ENCODE results near the gene WDR82. TPM values are rescaled to one million over a fixed set of nuclear protein-coding genes. Genes with fewer than 3 reads are reported as not detected.

Gene WDR82
- total and polyA plus RNA-seq, 12 donors = 23.8 to 84.0 (median 54.4) TPM

DNA sequence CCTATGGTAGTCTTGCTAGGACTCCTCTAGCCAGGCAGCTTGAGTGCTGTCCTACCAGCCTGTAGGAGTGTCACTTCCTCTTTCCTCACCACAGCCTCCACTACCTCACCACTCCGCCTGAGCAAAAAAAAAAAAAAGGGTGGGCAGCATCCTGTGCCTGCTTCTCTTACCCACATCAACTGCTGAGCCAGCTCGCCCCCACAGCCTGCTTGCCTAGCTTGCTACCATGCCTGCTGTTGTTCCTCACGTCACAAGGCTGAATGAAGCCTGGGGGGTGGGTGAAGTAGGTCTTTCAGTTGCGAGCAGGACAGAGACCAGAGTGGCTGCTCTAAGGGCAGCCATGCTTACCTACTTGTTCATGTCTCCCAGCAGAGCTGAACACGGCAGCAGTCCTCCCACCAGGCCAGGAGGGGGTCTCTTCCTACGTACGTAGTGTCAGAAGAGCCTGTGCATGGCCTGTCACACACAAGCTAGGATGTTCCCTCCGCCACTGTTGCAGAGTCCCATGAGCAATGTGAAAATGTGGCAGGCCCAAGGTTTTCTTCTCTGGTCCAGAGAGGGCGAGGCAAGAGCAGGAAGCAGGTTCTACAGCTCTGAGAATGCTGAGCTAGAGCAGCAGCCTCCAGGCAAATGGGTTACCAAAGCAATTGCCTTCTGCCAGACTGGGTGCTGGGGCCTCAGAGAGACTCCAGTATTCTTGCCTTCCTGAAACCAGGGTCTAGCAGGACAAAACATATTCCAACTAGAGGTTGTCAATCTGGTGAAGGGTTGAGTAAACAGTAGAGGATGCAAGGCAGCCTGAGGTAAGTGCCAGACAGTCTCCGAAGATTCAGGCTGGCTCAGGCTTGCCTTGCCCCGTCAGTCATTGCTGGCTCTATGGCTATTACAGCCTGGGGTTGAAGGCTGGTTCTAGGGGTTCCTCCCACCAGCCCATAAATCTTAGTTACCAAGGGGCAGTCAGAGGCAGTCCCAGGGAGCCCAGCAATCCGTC is 24.8 kb downstream of the WDR82 start:
- Histone ChIP-seq H3K4me3 (no peak overlapping the region), H3K4me1 (replicated peaks in 1 of 2) (peaks cover under 1 to 4% of the 10 kb centered on the region in 2 donors), H3K36me3 (replicated peaks in 1 of 2) (peaks cover 0 to 85% of the 10 kb centered on the region in 2 donors), H3K27ac (peak overlapping the region in 2 of 5 donors; percentile 56 to 71), H3K9me3 (replicated peaks in 1 of 3) (no peaks in the 10 kb centered on the region), H3K27me3 (no peaks in the 10 kb centered on the region)
- DNase-seq = peak in 5 of 7 donors; percentile 54 to 76 (median 65)
- WGBS, 4 donors = 63 to 70% (median 67%) methylated on average over 11 to 12 of the region's 12 CpGs
- TF ChIP-seq POLR2A (IDR thresholded peaks at IDR 0.05) = no peak
- TF ChIP-seq, protein P1, sequence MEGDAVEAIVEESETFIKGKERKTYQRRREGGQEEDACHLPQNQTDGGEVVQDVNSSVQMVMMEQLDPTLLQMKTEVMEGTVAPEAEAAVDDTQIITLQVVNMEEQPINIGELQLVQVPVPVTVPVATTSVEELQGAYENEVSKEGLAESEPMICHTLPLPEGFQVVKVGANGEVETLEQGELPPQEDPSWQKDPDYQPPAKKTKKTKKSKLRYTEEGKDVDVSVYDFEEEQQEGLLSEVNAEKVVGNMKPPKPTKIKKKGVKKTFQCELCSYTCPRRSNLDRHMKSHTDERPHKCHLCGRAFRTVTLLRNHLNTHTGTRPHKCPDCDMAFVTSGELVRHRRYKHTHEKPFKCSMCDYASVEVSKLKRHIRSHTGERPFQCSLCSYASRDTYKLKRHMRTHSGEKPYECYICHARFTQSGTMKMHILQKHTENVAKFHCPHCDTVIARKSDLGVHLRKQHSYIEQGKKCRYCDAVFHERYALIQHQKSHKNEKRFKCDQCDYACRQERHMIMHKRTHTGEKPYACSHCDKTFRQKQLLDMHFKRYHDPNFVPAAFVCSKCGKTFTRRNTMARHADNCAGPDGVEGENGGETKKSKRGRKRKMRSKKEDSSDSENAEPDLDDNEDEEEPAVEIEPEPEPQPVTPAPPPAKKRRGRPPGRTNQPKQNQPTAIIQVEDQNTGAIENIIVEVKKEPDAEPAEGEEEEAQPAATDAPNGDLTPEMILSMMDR (IDR thresholded peaks at IDR 0.05) = no peak
- intact Hi-C loops (cut with DNase I) = no loop called here

DNA sequence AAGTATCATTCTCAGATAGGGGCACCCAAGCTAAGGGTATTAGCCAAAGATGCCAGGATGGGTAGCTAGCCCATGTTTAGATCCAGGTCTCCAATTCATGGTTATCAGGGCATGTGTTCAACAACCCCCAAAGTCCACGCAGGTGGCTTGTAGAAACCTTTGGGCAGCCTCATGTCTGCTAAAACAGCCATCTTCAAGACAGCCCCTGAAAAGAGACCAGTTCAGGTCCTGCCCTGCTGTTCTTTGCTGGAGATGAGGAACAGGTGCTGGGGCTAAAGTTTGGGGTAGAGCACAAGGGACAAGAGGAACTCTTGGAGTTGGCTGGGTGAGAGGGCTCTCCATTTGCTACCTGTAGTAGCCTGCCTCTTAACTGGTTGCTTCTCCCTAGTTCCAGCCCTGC is 28.3 kb downstream of the WDR82 start:
- TF ChIP-seq, protein P1 (IDR thresholded peaks at IDR 0.05) = no peak
- TF ChIP-seq POLR2A (IDR thresholded peaks at IDR 0.05) = no peak
- Histone ChIP-seq H3K4me3 (no peak overlapping the region), H3K27me3 (no peaks in the 10 kb centered on the region), H3K36me3 (replicated peaks in 1 of 2) (peaks cover 0 to 50% of the 10 kb centered on the region in 2 donors), H3K4me1 (replicated peaks in 1 of 2) (peaks cover 6 to 7% of the 10 kb centered on the region in 2 donors), H3K9me3 (replicated peaks in 1 of 3) (no peaks in the 10 kb centered on the region), H3K27ac (no peak overlapping the region)
- DNase-seq = peak in 2 of 7 donors; percentile 13 to 41
- WGBS, 4 donors = 83 to 100% (median 92%) methylated on average over 1 of the region's 1 CpG
- intact Hi-C loops (cut with DNase I) = no loop called here

DNA sequence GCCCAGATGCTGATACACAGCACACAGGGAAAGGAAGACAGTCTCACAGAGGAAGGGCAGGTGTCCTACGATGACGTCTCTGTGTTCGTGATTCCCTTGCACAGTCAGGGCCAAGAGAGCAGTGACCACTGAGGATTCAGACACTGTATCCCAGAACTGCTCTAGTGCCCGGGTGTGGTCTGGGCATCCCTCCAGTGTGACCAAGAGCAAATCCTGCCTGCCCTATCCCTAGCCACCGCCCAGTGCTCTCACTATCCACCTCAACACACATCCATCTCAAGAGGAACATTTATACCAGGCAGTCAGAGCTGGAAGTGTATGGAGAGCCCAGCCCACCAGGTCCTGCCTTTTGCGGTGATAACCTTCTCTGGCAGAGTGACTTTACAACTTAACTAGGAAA is 28.8 kb downstream of the WDR82 start:
- DNase-seq = peak in 2 of 7 donors; percentile 8 to 52
- WGBS, 4 donors = 84 to 97% (median 88%) methylated on average over 5 to 6 of the region's 6 CpGs
- H3K27me3 ChIP-seq = no peaks in the 10 kb centered on the region
- intact Hi-C loops (cut with DNase I) = no loop called here
- TF ChIP-seq, protein P1 (IDR thresholded peaks at IDR 0.05) = no peak
- TF ChIP-seq POLR2A (IDR thresholded peaks at IDR 0.05) = no peak
- peaks cover 0 to 46% of the 10 kb centered on the region in 2 donors for H3K36me3 ChIP-seq (replicated peaks in 1 of 2)
- H3K4me1 ChIP-seq (replicated peaks in 1 of 2) = peaks cover 6 to 7% of the 10 kb centered on the region in 2 donors
- H3K27ac ChIP-seq = peak overlapping the region in 1 of 5 donors; percentile 7
- H3K9me3 ChIP-seq (replicated peaks in 1 of 3) = no peaks in the 10 kb centered on the region
- H3K4me3 ChIP-seq = no peak overlapping the region

DNA sequence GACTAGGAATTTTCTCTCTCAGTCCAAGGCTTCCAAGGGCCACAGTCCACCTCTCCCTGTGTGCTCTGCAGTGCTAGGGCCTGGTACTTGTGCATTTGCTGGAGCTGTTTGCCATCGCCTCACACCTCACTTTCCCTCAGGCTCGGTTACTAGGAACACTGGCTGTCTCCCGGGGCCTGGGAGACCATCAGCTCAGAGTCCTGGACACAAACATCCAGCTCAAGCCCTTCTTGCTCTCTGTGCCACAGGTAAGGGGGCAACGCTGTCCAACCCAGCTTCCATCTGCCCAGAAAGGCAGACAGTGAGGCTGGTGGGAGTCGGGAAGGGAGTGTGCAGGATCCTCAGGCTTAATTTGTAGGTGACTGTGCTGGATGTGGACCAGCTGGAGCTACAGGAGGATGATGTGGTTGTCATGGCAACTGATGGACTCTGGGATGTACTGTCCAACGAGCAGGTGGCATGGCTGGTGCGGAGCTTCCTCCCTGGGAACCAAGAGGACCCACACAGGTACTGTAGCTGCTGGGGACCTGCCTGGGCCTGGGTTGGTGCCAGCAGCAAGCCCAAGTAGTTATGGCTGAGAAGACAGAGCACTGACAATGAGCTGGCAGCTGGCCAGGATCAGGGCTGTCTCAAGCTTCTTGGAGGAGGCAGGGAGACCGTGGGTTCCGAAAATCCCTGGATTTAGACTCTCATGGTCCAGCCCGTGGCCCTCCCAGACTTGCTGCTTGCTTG is 29.5 kb downstream of the WDR82 start:
- Histone ChIP-seq H3K27ac (peak overlapping the region in 1 of 5 donors; percentile 7), H3K27me3 (no peaks in the 10 kb centered on the region), H3K4me3 (no peak overlapping the region), H3K9me3 (replicated peaks in 1 of 3) (no peaks in the 10 kb centered on the region), H3K4me1 (replicated peaks in 1 of 2) (peaks cover 6 to 7% of the 10 kb centered on the region in 2 donors), H3K36me3 (replicated peaks in 1 of 2) (peaks cover 0 to 39% of the 10 kb centered on the region in 2 donors)
- intact Hi-C loops (cut with DNase I) = no loop called here
- TF ChIP-seq, protein P1 (IDR thresholded peaks at IDR 0.05) = no peak
- no peak for TF ChIP-seq POLR2A (IDR thresholded peaks at IDR 0.05)
- DNase-seq = peak in 5 of 7 donors; percentile 24 to 76 (median 56)
- WGBS, 4 donors = 73 to 84% (median 79%) methylated on average over 7 to 10 of the region's 10 CpGs

Data from adrenal gland (tissue), 12 donors.